ELF-1 (cell line): ENCODE results near the gene ROBO2.

ENCODE experiments used
- DNase-seq: peaks from one replicate; pipeline ENCODE4 v3.0.0-alpha.2; 2016; ENCODE audit warnings: low read depth, low spot score

Gene ROBO2

DNA sequence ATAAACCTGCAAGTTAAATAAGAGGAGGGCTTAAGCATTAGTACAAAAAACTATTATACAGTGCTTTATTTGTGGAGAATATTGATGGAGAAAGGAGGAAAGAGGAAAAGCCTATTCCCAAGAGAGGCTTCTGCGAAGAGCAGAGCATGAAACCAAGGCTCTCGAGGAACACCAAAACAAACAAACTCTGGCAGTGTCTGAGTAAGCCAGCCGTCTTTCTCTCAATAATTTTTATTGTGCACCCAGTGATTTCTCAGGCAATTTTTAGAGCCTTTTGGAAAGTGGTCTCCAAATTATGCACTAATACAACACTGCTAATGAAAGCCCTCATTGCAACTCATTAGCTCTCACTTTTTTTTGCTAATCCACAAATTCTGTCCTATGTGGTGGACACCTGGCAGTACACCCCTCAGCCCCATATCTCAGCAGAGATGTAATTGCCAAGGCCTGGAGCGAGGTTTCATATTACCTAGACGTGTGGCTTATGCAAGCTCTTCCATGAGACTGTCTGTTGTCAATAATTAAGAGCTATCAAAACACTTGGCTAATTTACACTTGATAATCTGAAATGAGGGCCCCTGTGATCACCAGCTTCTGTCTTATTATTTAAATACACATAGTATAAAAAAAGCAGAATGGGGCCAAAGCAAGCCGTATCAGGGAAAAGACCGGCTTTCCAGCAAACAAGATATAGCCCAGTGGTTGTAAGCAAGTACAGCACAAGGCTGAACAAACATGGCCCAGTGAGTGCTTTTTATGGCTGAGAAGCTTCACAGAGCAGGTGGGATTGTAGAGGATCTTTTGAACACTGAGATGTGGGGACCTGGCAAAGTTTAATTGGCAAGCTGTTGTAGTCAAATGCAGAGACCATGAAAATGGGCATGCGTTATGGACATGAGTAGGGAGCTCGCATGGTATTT lies 216.9 kb downstream of the ROBO2 start:
- DNase-seq: no peak

DNA sequence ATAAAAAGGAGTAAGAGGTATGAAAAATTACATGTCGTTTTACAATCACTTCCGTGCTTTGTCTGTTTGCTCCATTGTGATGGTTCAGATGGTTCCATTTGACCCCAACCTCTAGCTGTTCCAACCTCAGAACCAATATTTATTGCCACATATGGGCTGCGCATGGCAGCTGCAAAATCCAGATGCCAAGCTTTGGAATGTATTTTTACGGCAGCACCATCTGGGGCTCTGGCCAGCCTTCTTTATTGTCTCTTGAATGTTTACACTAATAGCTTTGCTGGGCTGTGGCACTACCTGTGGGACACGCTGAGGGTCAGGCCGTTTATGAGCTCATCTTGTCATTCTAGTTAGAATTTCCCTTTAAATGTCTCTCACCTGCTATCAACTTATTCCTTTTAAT lies 219.8 kb downstream of the ROBO2 start:
- DNase-seq: no peak

DNA sequence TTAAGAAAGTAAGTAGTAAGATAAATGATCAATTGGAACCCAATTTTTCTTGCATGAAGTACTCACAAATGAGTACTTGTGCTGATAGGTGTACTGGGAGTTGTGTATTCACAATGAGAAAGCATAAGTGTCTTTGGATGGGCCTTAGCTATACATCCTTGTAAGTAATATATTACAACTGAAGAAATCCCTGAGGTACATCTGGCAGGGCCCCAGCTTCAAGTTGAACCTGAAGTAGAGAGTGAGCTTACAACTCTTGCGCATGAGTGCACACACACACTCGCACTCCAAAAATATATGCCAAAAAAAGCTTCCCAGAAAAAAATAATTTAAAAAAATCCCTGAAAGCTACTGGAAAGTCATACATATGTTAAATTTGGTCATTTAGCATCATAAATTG lies 222.5 kb downstream of the ROBO2 start:
- no peak for DNase-seq

DNA sequence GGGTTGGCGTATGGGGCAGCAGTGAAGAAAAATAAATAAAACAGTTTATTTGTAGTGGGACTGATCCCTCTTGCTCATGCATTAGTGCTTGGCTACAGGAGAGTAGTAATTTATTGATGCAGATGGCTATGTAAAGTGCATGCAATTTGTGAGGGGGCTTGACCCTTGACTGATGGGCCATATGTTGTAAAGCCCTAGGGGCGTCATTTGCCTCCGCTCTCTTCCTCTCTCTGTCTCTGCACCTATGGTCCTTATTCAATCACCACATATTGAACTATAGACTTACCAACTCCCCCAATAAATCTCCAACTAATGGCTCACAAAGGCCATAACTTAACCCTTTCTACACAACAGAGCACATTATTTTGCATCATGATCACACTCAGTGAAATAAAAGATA lies 227.7 kb downstream of the ROBO2 start:
- DNase-seq: no peak

DNA sequence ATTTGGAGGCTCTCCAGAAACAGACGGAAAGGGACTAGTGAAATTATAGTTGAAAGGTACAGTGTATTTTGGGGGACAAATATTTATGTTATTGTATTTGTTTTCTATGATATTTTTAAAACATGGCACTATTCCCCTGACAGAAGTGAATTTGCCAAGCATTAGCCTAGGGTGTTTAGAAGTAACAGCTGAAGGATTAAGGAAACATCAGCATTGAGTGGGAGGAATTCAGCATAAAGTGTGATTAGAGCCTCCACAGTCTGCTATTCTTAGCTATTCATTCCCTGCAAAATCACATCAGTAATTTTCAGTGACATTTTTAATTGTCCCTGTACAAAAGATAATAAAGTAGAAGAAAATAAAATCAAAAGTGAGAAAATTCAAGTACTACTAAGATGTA lies 231.4 kb downstream of the ROBO2 start:
- DNase-seq: no peak

DNA sequence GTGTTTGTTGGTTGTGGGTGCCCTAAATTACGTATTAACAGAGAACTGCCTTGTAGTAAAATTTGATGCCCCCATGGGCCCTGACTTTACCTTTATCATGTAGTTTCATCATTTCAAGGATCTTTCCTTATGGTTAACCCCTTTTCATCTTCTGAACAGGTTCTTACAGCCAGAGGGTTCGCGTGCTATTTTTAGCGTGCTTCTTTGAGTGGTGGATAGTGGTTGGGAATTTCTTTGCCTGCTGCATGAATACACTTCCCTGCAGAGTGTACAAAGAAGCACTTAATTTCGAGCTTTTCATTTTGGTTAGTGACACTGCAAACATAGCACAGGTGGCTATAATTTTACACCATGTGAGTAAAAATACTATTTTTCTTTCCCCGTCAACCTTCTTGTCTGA lies 231.8 kb downstream of the ROBO2 start:
- DNase-seq: no peak

DNA sequence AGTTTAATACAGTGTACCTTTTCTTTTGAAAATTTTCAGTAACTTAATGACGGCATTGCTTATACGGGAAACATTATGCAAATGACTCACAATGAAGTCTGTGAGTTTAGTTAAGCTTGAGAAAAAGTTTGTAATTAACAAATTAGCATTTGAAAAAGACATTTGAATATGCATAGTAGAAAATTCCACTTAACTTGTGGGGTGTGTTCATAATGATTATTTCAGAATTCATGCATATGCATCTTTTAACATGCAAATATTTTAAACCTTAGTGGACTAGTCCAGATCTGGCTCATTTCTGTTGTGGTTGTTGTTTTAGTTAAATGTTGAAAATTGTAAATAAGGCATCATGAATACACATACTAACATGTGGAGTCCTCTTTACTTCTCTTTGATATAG lies 239.4 kb downstream of the ROBO2 start:
- no peak for DNase-seq

DNA sequence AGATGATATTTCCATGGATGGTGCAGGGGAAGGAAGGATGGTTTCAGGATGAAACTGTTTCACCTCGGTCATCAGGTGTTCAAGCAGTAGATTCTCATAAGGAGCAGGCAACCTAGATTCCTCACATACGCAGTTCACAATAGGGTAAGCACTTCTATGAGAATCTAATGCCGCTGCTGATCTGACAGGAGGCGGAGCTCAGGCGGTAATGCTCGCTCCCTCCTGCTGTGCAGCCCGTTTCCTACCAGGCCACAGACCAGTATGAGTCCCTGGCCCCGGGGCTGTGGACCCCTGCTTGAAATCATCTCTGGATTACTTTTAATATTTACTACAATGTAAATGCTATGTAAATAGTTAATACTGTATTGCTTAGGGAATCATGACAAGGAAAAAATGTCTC lies 241.8 kb downstream of the ROBO2 start:
- DNase-seq: peak; percentile 56

DNA sequence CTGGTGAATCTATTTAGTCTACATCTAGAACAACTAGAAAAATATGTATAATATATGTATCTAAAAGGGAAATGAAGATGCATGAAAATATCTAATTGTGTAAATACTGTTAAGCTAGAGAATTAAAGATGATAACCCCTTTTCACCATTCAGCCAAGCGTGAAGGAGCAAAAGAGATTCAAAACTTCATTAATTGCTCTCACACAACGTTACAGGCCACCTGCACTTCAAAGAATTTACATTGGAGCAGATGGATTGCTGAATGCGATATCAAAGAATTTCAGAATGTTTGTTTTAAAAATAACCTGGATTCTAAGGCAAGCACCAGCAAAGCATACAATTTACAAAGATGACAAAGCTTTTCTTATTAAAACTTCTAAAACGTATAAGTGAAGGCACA lies 243.2 kb downstream of the ROBO2 start:
- DNase-seq: no peak

DNA sequence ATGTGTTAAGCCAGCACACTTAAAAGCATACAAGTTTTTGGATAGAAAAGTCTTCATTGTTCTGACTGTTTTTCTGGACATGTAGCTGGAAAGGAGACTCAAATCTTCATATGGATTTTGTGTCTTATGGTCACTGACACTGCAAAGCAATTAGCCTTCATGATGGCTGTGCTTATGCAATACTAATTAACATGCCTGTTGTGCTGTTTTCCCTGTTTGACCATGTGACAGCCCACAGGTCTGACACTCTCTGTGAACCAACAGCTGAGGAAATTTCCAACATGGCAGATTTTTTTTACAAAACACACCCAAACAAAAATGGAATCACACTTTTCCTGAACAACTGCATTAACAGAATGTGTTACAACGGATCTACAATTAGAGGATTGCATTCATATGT lies 248.4 kb downstream of the ROBO2 start:
- DNase-seq: no peak

DNA sequence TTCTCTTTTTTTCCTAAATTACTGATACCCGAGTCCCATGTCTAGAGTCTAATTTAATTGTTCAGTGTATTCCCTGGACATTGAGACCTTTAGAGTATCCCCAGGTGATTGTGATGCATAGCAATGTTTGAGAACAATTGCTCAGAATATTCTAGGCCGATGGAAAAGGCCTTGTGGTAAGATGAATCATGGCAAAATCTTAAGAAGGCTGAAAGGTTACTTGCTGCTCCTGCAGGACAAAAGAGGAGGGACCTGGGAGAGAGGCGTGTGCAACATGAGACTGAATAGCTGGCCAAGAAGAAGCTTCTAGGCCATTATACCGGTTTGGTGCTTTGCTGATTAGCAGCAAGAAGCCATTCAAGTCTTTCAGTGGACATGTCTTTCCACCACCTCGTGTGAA lies 256.6 kb downstream of the ROBO2 start:
- no peak for DNase-seq

DNA sequence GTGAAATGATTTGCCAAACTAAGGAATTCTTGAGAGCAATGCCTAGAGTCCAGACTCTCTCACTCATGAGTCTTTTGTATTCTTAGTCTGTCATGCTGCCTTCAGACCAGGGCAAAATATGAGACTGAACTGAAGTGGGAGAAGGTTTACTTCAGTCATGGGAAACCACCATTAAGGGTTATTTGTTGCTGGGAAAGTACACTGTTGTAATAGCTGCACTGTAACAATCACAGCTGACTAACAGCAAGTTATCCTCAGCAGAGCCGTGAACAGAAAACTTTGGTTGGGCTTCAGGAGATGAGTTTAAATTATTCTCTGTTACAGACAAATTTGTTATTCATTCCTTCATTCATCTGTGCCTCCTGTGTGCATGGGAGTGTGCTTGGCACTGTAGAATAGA lies 258.5 kb downstream of the ROBO2 start:
- no peak for DNase-seq

DNA sequence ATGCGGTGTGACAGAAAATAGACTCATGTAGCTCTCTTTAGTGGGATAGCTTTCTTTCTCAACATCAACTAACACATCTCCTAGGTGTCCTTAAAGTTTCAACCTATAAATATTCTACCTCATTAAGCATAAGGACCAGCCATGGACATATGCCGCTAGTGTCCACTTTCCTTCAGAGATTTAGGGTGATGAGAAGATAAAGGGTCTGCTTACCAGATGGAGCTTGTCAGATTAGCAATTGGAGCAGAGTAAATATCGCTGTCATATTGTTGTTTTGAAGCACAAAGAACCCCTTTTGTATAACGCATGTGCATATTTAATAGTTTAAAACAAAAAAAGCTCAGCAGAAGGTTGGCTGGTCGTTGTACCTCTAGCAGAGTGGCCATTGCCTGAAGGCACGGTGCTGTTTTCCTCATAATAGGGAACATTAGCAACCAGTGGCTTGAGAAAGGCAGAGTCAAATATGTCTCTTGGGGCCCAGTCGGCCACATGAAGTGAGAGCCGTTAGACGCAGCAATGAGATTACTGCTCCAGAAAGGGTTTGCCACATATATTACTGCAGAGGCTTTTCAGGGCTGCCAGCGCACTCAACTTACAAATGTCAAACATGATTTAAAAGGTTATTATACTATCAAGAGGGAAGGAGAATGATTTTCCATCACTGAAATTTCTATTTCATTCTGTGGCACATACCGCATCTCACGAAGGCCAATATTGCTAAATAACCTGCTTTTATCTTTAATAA lies 264.2 kb downstream of the ROBO2 start:
- DNase-seq: peak; percentile 8

DNA sequence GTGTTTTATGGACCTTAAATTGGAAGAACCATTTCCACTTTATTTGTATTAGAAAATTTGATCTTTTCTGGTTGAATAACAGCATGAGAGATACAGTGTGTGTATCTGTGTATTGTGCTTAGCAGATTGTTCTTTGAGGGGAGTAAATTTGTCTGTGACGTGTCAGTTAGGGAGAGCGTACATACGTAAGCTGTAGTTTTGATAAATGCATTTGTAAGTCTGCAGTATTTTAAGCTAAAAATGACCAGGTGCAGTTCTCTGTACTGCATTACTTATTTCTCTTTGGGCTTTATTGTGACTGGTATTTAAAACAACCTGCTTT lies 264.8 kb downstream of the ROBO2 start:
- no peak for DNase-seq

DNA sequence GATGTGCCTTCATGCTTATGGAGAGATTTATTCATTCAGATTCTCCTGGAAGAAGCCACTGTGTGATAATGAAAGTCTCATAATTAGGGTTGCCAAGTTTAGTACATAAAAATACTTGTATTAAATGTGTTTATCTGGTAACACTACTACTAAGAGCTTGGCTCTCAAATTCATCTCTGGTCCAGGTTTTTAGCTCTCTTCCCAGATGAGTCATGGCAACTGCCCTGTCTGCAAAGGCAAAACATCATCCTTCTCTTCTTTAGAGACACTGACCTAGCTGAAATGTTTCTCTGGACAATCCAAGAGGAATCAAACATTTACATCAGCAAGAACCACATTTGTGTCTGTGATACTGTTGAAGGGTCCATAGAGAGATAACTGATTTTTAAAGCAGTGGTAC lies 269.6 kb downstream of the ROBO2 start:
- no peak for DNase-seq

DNA sequence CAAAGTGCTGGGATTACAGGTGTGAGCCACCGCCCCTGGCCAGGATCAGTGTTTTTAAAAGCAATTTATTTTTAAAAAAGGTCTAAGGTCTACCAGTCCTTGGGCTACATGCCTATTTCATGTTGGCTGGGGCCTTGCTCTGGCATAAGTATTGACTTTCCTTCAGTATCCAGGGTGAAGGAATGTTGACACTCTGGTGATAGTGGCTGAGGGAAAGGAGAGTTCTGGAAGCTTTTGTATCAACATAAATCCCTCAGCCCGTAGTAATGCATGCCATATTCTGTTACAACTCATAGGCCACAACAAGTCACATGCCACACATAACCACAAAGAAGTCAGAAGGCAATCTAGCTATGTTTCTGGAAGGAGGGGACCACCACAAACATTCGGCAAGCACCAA lies 273.9 kb downstream of the ROBO2 start:
- DNase-seq: no peak

DNA sequence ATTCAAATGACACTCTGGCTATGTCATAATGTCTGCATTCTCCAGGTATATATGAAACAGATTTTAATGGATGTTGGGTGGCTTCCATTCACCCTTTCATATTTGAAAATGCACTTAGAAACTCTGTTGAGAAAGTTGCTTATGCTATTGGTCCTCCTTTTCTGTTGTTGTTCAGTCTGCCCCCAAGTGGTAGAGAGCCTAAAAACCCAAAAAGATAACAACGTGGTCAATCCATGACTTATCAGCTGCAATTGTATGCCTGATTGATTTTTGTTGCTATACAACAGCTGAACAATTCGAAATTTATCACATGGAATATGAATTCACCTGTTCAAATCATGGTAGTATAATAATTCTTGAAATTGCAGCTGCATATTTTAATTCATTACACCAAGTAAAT lies 279.8 kb downstream of the ROBO2 start:
- DNase-seq: no peak

DNA sequence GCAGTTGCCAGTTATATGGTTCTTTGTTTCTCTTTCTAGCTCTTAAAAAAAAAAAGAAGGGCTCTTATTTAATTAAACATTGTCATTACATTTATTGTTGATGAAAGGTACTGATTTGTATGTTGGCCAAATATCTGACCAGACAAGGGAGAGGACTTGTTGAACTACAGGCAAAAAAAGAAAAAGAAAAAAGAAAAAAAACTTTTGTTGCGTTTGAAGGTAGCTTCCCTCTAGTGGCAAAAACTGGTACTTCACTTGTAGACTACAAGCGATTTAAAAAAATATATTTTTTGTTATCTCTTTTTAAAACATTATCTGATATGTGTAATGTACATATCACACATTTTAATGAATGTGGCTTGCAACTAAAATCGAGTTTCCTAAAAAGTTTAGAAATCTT lies 280.6 kb downstream of the ROBO2 start:
- peak; percentile 6 for DNase-seq

DNA sequence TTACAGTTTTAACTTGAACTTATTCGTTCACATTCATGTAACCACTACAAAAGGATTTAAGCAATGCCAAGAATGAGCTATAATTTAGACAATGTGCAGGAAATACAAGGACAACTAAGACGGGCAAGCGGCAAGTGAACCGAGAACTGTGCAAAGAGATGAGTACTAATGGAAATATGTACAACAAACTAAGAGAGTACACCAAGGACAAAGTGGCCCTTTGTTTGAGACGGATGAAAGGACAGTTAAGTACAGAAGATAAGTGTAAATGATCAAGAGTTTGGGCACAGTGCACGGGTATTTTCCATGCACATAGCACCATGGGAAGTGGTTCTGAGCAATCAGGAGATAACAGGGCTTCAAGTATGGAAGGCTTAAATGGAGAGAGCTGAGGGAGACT lies 281.7 kb downstream of the ROBO2 start:
- DNase-seq: no peak

DNA sequence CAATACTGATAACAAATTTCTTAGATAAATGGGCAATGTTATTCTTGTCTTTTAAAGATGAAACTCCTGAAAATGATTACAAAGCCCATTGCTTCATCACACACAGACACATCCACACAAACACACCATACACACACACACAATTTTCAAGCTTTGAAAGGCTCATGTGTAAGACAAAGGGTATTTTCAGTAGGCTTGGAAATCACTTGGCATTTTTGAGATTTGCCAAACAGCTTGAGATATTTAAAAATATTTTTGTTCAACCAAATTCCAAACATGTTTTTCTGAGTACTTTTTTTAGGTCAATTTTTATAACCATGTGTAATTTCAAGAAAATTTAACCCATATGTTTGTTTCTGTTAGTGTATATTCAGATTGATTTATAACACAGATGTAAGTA lies 283.7 kb downstream of the ROBO2 start:
- no peak for DNase-seq

DNA sequence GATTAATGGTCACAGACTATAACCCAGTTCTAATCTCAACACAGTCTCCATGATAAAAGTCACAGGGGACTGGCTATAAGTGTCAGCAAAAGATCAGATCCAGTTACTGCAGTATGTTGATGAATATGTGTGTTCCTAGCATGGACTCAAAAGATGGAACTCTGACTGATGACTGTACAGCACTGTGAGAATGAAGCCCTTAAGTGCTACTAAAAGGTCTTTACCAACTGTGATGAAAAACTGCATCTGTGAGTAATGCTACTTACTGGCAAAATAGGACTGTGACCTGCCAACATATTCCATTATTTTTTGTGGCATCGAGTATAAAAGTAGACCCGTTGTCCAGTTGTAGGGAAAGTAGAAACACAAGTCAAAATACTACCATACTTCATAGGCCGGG lies 284.2 kb downstream of the ROBO2 start:
- DNase-seq: no peak

DNA sequence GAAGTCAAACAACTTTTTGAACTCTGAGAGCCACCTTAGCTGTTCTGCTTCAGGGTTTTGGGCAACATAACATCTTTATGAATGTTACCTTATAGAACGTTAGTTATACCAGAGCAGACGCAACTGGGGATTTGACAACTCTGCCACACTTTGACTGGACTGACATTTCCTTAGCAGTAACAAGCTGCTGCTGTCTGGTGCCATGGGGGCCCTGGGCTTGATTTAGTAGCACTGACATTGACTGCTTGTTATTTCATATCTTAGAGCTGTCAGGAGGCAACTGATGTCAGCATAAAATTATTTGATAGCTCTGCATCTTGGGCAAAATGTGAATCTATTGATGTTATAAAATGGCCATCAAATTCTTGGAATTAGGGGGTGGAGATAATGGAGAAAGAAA lies 285.4 kb downstream of the ROBO2 start:
- no peak for DNase-seq

DNA sequence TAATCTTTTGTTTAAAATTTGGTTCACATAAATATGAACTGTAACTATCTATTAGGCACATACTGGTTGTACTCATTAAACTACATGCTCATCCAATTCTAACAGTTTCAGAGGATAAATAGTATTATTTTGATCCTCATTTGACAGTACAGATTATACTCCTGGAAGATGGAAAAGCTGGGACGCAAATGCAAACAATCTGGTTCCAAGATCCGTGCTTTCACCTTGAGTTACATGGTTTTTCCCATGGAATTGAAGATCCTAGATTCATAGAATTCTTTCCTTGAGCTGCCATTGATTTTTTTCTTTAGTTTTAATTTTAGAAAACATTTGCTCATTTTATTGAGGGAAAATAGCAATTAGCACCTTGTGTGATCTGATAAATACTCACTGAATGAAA lies 285.8 kb downstream of the ROBO2 start:
- DNase-seq: no peak
